Ovary (tissue), 9 donors: Measurements from ENCODE around the gene DYNC1I1. TPM values are rescaled to one million over a fixed set of nuclear protein-coding genes. Genes with fewer than 3 reads are reported as not detected.

Experiments
- DNase-seq, 5 donors: peaks; one replicate each; pipeline ENCODE4 v3.0.0-alpha.2; 2019 to 2020
- H3K27ac ChIP-seq, 2 donors: fragments of 200-600 bp; one replicate each; pipeline versions ENCODE4 v1.5.1 to v1.8.0; 2019 to 2022
- H3K27me3 ChIP-seq: fragments of 200-600 bp; one replicate; pipeline ENCODE4 v1.8.0; 2022
- H3K36me3 ChIP-seq: fragments of 200-600 bp; sonication (generic); one replicate; pipeline ENCODE4 v1.5.1; 2019
- H3K4me1 ChIP-seq: one replicate; pipeline ENCODE4 v1.8.1; 2013; ENCODE audit warnings: mild to moderate bottlenecking, moderate library complexity; ENCODE audit not compliant: insufficient read depth
- H3K4me3 ChIP-seq: fragments of 200-600 bp; sonication (generic); one replicate; pipeline ENCODE4 v1.5.1; 2017
- H3K9me3 ChIP-seq, 2 donors: fragments of 200-600 bp in 1 of 2; sonication (generic) in 1 of 2; one replicate each; pipeline versions ENCODE4 v1.5.1 to v1.8.1; 2013 to 2019; ENCODE audit warnings: mild to moderate bottlenecking in 1 of 2, moderate library complexity in 1 of 2
- EP300 ChIP-seq: sonication (generic); formaldehyde crosslinking; IDR thresholded peaks from one replicate; pipeline ENCODE4 v1.6.1; 2017; ENCODE audit warnings: antibody characterized with exemption
- POLR2A ChIP-seq: fragments of 450-650 bp; IDR thresholded peaks from one replicate; pipeline ENCODE4 v1.6.1; 2017; ENCODE audit warnings: antibody characterized with exemption, mild to moderate bottlenecking, moderate library complexity
- WGBS, 3 donors: extraction: QIAGEN DNeasy Blood & Tissue Kit in 1 of 3; methylation state at CpG; one replicate each; pipeline versions ENCODE4 v1.1.5 to v1.1.7; 2013 to 2017; 5-methylcytosine and 5-hydroxymethylcytosine counted together
- intact Hi-C, 4 donors: fragments of 100-400 bp; cut with DNase I; formaldehyde crosslinking; loops; one replicate each; pipeline versions ENCODE4 v1.11.0 to v1.15.1; 2022 to 2023
- polyA plus RNA-seq, 2 donors: library from polyadenylated mRNA; stranded (reverse); fragments of 200-250 nt in 1 of 2; fragments of 350-450 nt in 1 of 2; fragmentation: Illumina TruSeq in 1 of 2; extraction: RNeasy Lipid Tissue Mini Kit (QIAGEN cat#74804) in 1 of 2; gene quantifications; one replicate each; pipeline ENCODE4 v1.2.3, GENCODE V29; 2013 to 2014
- total RNA-seq, 7 donors: library from RNA; depleted of rRNA in 2 of 7; stranded (reverse); fragments of >200 nt in 2 of 7; fragmentation: NEBNext Ultra II Directional in 3 of 7; extraction: Animal tissue kit (Norgen Biotek cat#: 25700) in 3 of 7; gene quantifications; one replicate each; pipeline versions ENCODE4 v1.1.0 to v1.2.4, GENCODE V29; 2016 to 2023
- TF ChIP-seq, protein P1 (sequence below), 3 donors: fragments of 450-650 bp in 2 of 3; fragments of 200-600 bp in 1 of 3; IDR thresholded peaks; one replicate each; pipeline versions ENCODE4 v1.5.1 to v1.8.0; 2016 to 2022; ENCODE audit warnings: antibody characterized with exemption in 3 of 3, mild to moderate bottlenecking in 1 of 3
- donor health status: DM: no; HTN: no; CAD: no; lungs with moderate emphysema.
- donor health status: DM: no; HTN: no; CAD: no.
- donor health status: Bipolar disorder and iron deficiency.
- donor health status: DM: yes; HTN: yes; CAD: no.
- donor health status: DM: no; HTN: no; CAD: no.
- donor health status: DM: yes; HTN: yes; CAD: no.

DYNC1I1 gene
- total and polyA plus RNA-seq, 9 donors = 4.2 to 19.3 (median 6.9) TPM

DNA sequence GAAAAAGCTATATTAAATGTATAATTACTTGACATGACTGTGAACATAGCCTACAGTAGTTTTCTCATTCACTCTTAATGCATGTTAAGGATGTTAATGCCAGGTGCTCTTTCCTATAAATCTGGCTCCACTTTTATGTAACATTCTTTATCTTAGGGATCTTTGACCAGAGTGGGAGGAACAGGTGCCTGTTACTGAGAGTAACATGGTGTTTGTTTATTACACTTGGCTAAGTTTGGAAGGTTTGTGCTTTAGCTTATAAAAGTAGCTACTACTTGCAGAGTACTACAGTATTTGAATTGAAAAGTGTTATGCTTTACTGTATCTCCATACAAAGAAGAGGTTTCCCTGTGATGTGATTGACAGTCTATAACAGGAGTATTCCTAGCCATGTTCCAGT is 183.4 kb downstream of the DYNC1I1 start:
- Histone ChIP-seq H3K36me3 (no peaks in the 10 kb centered on the region), H3K27ac (no peak overlapping the region), H3K9me3 (no peaks in the 10 kb centered on the region), H3K4me3 (no peak overlapping the region), H3K4me1 (no peaks in the 10 kb centered on the region), H3K27me3 (no peaks in the 10 kb centered on the region)
- TF ChIP-seq EP300 (no peak), POLR2A (no peak)
- TF ChIP-seq, protein P1, sequence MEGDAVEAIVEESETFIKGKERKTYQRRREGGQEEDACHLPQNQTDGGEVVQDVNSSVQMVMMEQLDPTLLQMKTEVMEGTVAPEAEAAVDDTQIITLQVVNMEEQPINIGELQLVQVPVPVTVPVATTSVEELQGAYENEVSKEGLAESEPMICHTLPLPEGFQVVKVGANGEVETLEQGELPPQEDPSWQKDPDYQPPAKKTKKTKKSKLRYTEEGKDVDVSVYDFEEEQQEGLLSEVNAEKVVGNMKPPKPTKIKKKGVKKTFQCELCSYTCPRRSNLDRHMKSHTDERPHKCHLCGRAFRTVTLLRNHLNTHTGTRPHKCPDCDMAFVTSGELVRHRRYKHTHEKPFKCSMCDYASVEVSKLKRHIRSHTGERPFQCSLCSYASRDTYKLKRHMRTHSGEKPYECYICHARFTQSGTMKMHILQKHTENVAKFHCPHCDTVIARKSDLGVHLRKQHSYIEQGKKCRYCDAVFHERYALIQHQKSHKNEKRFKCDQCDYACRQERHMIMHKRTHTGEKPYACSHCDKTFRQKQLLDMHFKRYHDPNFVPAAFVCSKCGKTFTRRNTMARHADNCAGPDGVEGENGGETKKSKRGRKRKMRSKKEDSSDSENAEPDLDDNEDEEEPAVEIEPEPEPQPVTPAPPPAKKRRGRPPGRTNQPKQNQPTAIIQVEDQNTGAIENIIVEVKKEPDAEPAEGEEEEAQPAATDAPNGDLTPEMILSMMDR (IDR thresholded peaks at IDR 0.05) = no peak
- intact Hi-C loops = no loop called here
- no peak for DNase-seq

DNA sequence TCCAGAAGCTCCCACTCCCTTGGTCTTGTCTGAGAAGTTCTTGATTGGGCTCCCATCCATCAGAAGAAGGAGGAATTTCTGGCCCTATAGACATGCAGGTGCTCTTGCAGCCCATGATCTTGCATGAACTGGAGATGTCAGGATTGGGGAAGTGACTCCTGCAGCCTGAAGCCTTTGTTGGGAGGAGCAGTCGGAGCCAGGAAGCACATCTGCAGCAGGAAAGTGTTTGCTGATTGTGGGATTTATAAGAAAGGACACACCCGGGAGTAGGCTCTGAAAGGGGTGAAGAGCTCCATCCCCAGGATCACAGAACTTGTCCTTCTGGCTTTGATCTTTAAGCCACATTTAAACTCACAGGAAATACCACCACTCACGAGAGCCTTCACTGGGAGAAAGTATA is 185.2 kb downstream of the DYNC1I1 start:
- TF ChIP-seq EP300 = no peak
- TF ChIP-seq, protein P1 (IDR thresholded peaks at IDR 0.05) = no peak
- TF ChIP-seq POLR2A = no peak
- no peaks in the 10 kb centered on the region for H3K4me1 ChIP-seq
- H3K9me3 ChIP-seq = no peaks in the 10 kb centered on the region
- H3K27me3 ChIP-seq = no peaks in the 10 kb centered on the region
- DNase-seq = no peak
- intact Hi-C loops = no loop called here
- no peak overlapping the region for H3K4me3 ChIP-seq
- no peaks in the 10 kb centered on the region for H3K36me3 ChIP-seq
- 78 to 87% (median 82%) methylated on average over 3 of the region's 3 CpGs for WGBS, 3 donors
- H3K27ac ChIP-seq = no peak overlapping the region

DNA sequence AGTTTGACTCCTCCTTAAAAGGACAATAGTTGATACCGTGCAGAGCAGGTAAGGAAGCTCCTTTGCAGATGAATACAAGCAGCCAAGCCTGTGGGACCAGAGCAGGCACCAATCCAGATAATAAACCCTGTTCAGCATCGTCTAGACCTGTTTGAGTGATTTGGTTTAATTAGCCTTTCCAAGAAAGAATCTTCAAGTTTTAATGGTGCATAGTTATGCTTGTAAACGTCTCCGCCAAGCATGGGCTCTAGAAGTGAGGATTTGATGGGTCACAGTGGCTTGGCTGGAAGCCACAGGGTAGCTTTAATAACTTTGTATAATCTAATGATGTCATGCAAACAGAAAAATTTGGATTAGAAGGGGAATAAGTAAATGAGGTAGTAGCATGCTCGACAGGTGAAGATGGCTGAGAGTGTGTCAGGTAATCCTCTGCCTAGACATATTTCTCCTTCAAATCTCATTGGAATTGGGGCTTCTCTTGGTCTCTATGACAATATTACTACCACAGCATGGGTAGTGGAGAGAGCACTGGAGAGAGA is 188.4 kb downstream of the DYNC1I1 start:
- no peak overlapping the region for H3K27ac ChIP-seq
- H3K36me3 ChIP-seq = no peaks in the 10 kb centered on the region
- H3K4me1 ChIP-seq = no peaks in the 10 kb centered on the region
- no peak for TF ChIP-seq EP300
- no peak for TF ChIP-seq POLR2A
- TF ChIP-seq, protein P1 (IDR thresholded peaks at IDR 0.05) = no peak
- intact Hi-C loops = no loop called here
- no peaks in the 10 kb centered on the region for H3K27me3 ChIP-seq
- no peak for DNase-seq
- 77 to 81% (median 80%) methylated on average over 5 of the region's 5 CpGs for WGBS, 3 donors
- no peaks in the 10 kb centered on the region for H3K9me3 ChIP-seq
- no peak overlapping the region for H3K4me3 ChIP-seq

DNA sequence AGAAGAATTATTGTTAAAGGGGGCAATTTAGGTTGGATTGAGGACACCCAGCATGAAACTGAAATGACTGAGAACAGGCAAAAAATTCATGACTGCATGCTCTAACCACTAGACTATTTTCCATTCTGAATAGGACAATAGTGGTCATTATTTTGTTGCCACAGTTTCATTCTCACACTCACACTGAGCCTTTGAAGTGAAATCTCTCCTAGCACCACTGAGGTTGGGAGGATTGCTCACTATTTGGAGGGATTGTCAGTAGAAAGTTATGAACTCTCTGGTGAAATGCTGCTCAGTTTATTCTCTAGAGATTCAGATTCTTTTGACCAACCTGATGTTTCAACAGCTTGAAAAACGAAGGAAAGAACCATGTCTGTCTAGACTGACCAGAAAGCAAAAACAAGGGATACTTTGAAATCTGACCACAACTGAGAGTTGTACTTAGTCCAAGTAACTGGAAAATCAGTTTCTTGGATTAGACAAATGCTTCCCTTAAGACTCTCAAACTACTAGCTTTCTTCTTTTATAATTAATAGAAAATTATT is 191.2 kb downstream of the DYNC1I1 start:
- intact Hi-C loops = no loop called here
- no peak for DNase-seq
- no peaks in the 10 kb centered on the region for H3K9me3 ChIP-seq
- WGBS, 3 donors = 26 to 67% (median 52%) methylated on average over 1 of the region's 1 CpG
- H3K36me3 ChIP-seq = no peaks in the 10 kb centered on the region
- no peak overlapping the region for H3K27ac ChIP-seq
- H3K27me3 ChIP-seq = no peaks in the 10 kb centered on the region
- no peak overlapping the region for H3K4me3 ChIP-seq
- no peaks in the 10 kb centered on the region for H3K4me1 ChIP-seq
- TF ChIP-seq EP300 (no peak), POLR2A (no peak)
- TF ChIP-seq, protein P1 (IDR thresholded peaks at IDR 0.05) = no peak
